SKM-1 treated with dmso at 0.1 percent for 144 hours (cell line): Measurements from ENCODE around the gene OTUD1.
A peak's percentile ranks its signal among the peaks of the same experiment; 100 is the strongest.
"Not testable (repeated sequence)": the region's sequence is repeated elsewhere in the genome, so short reads cannot be mapped to it uniquely, and the experiment has no call there.

Source experiments
- DNase-seq: peaks from one replicate; lab custom pipeline; 2025; ENCODE audit not compliant: unreplicated experiment; lab: John Stamatoyannopoulos, UW

OTUD1 gene, protein sequence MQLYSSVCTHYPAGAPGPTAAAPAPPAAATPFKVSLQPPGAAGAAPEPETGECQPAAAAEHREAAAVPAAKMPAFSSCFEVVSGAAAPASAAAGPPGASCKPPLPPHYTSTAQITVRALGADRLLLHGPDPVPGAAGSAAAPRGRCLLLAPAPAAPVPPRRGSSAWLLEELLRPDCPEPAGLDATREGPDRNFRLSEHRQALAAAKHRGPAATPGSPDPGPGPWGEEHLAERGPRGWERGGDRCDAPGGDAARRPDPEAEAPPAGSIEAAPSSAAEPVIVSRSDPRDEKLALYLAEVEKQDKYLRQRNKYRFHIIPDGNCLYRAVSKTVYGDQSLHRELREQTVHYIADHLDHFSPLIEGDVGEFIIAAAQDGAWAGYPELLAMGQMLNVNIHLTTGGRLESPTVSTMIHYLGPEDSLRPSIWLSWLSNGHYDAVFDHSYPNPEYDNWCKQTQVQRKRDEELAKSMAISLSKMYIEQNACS

DNA sequence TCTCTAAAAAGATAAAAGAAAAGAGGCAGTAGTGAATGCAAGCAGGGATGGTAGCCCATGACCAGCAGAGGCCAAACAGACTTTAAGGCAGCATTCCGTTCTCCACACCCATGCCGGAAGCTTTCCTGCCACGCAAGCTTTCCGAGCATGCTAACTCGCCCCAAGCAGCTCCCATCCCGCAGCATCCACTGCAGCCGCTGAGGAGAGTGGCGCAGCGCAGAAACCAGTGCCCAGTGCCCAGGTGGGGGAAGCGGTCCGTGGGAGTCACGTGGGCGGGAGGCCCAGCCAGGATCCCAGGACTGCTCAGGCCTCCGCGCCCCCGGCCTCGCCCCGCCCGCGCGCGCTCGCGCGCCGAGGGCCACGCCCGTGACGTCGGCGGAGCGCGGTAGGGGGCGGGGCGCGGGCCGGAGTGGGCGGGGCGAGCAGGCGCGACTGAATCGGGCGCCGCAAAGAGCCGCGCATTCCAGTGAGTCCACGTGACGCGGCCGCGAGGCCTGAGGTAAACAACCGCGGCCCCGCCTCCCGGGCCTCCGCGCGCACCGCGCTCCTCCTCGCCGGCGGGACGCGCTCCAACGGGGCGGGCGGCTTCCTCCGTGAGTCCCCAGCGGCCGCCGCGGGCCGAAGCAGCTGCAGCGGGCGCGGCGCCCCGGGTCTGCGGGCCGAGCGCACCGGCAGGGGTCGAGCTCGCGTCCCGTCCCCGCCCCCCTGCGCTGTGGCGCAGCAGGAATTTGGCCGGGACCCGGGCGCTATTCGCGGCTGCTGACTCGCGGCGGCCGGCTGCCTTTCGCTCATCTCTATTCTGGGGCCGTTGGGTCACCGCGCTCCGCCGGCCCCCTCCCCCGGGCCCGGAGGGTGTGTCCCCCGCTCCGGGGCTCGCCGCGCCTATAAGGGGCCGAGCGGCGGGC, at the start of gene OTUD1:
OTUD1 (plus strand) TSS at position 529 of the 905 bp plus-strand sequence. CDS start 383 bp downstream, outside the sequence.
- DNase-seq: peak; percentile 45

DNA sequence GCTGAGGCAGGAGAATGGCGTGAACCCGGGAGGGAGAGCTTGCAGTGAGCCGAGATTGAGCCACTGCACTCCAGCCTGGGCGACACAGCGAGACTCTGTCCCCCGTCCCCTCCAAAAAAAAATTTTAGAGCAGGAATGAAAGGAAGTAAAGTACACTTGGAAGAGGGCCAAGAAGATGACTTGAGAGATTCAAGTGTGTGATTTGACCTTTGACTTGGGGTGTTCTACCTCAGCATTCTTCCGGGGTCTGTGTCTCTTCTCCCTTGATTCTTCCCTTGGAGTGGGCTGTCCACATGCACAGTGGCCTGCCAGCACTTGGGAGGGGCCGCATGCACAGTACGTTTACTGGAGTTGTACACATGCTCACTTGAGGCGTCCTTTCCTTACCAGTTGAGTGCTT, 48.5 kb upstream of the OTUD1 start:
- DNase-seq: not testable (repeated sequence)

DNA sequence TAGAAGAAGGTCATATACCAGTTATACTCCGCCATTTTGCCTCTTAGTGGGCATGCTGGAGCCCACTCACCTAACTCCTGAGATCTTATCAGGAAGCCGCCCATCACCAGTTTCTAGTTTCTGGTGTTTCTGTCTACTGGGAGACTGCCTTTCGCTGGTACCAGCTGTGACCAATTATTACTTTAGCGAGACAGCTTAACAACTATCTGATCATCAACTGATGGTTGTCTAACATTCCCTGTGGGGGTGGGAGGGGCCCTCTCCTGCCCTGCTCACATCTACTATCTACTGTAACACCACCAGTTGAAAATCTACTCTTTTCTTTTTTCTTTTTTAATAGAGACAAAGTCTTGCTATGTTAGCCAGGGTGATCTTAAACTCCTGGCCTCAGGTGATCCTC, 48.1 kb upstream of the OTUD1 start:
- DNase-seq: no peak

DNA sequence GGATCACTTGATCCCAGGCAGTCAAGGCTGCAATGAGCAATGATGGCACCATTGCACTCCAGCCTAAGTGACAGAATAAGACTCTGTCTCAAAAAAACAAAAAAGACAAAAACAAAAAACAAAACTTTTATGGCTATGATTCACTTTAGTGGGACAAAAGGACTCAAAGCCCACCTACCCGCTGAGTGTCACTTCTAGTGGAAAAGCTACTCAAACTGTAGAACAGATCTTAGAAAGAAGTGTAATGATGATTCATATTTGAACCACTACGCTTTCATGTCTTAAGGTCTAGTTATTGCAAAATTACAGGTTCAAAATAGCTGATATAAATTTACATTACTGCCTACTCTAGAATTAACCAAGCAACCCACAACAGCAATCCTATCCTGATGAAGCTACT, 47.1 kb upstream of the OTUD1 start:
- DNase-seq: no peak

DNA sequence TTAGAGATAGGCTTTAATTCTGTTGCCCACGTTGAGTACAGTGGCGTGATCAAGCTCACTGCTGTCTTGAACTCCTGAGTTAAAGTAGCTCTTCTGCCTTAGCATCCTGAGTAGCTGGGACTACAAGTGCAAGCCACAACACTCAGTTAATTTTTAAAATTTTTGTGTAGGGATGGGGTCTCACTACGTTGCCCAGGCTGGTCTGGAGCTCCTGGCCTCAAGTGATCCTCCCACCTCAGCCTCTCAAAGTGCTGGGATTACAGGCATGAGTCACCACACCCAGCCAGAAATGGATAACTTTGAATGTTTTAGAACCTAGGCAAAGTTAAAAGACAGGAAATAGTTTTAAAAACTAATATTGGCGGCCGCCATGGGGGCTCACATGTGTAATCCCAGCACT, 43.9 kb upstream of the OTUD1 start:
- DNase-seq: no peak

DNA sequence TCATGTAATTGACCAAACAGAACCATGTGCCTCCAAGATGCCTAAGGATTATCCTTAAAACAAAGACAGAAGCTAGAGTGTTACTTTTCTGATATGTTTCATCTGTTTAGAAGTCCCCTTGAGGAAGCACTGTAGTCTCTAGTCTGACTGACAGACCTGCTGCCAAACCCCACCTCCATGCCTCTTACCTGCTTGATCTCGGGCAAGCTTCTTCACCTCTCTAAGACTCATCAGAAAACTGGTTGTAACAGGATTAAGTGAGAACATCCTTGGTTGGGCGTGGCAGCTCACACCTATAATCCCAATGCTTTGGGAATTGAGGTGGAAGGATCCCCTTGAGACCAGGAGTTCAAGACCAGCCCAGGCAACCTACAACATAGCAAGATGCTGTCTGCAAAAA, 42.2 kb upstream of the OTUD1 start:
- DNase-seq: no peak

DNA sequence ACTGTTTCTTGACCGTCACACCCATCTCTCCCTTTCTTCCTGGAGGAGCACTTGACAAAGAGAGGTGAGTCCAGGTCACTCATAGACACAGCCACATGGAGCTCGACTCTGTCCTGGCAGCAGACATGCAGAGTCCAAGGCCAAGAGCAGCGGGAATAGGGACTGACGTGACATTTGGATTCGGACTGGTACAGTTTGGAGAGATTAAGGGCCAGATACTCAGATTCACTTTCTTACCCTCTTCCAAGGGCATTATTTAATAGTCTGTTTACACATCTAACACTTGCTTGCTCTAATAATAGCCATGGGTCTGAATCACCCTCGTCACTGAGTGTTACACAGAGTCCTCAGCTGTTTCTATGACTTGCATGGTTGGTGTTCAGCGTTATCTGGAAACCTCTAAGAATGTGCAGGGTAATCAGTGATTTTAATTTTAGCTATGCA, 39.2 kb upstream of the OTUD1 start:
- DNase-seq: no peak

DNA sequence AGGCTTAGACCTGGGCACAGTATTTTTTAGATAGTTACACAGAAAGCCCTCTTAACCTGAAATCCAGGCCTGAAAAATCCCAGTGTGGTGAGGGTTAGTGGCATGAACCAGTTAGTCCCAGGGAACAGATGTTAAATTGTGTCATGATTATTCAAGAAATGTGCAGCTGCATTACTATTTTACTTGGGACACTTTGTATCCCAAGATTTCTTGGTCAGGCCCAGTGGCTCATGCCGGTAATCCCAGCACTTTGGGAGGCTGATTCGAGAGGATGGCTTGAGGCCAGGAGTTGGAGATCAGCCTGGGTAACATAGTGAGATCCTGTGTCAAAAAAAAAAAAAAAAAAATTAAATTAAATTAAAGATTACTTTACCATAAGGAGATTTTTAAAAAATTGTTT, 36.0 kb upstream of the OTUD1 start:
- no peak for DNase-seq

DNA sequence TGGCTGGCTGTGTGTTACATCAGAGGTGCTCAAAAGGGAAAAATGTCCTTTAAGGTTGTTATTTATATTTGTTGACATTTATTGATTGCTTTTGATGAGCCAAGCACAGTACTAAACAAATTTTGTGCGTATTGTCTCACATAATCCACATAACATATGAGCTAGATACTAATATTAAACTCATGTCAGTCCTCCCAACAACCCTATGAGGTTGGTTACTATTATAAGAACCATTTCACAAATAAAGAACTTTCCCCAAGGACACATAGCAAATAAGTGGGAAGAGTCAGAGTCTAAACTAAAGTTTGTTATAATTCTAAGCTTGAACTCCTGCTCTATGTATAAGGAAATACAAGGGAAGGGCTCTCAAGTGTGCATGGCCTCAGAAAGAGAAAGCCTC, 35.6 kb upstream of the OTUD1 start:
- no peak for DNase-seq

DNA sequence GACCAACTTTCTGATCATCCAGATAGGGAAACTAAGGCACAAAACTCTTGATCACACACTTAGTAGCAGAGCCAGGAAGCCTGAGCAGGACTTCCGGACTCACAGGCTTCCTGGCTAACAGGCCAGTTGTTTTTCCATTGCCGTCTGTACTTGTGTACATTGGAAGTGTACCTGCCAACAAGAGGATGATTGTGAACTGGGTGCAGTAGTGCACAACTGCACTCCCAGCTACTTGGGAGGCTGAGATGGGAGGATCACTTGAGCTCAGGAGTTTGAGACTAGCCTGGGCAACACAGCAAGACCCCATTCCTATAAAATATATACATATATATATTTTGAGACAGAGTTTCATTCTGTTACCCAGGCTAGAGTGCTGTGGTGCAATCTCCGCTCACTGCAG, 35.2 kb upstream of the OTUD1 start:
- DNase-seq: no peak

DNA sequence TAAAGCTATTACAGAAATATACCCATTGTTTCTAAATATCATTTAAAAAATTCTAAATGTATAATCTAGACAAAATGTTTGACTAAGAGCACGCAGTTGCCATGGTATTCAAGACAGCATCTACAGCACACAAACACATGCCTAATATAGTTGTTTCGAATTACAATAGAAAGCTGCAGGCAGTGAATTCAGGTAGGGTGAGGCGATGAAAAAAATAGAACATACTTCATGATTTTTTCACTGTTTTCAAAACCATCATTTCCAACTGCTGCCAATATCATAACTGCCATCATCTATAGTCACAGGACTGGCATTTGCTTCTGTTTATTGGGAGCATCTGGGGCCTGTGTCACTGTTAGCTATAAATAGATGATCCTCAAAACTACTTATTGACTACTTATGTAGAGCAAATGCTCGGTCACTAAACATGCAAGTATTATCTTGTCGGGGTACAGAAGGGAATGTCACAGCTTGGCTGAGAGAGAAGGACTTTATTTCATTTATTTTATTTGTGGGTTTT, 34.4 kb upstream of the OTUD1 start:
- DNase-seq: no peak

DNA sequence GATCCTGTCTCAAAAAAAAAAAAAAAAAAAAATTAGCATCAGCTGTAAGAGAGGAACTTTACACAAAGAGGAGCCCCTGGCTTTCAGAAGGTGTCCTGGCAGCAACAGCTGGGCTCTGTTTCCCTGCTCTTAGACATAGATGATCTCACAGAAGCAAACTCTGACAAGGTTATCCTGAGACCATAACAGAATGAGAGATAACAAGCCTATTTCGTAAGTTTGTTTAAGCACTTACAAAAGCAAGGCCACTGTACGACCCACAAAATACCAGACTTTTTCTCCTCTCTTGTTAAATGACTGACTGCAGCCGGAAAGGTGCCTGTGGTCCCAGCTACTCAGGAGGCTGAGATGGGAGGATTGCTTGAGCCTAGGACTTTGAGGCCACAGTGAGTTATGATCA, 33.3 kb upstream of the OTUD1 start:
- no peak for DNase-seq

DNA sequence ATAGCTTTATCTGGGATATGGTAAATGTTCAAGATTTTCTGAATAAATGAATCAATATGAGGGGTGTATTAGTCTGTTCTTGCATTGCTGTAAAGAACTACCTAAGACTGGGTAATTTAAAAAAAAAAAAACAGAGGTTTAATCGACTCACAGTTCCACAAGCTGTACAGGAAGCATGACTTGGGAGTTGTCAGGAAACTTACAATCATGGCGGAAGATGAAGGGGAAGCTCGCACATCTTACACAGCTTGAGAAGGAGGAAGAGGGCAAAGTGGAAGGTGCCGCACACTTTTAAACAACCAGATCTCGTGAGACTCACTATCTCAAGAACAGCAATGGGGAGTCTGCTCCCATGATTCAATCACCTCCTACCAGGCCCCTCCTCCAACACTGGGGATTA, 32.5 kb upstream of the OTUD1 start:
- no peak for DNase-seq

DNA sequence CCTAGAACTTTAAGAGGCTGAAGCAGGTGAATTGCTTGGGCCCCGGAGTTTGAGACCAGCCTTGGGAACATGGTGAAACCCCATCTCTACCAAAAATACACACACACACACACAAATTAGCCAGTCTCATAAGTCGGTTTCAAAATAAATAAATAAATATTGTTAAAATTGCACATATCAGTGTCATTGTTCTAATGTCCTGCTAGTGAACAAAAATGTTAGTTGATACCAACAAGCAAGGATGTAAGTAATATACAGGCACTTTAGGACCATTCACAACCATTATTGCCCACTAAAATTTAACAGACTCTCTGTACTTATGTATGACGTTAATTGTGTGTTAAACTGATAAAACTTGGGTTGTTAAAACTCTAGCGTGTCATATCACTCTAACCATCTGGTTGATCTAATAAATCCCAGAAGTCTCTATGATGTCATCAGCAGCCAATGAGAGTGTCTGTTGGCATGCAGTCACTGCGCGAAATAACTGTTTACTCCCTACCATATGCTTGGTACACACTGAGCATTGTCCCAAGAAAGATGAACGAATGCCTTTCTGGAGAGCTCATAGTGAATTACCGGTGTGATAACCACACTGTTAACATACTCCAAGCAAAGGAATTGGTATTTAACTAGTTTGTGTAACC, 30.4 kb upstream of the OTUD1 start:
- DNase-seq: no peak

DNA sequence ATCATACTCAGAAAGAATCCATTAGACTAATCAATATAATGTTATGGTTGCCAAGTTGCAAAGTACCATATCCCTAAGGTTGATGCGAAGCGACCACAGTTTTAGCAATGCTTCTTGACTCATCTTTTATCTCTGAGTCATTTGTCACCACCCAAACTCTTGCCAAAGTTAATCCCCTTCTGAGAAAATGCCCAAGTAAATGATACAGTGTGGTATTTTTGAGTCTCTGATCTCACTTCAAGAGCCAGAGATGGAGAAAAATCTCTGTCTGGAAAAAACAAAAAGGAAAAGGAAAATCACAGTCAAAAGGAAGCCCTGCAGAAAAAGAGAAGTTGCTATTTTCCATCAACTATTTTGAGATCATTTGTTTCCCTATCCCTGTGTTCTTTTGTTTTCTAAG, 26.7 kb upstream of the OTUD1 start:
- DNase-seq: no peak

DNA sequence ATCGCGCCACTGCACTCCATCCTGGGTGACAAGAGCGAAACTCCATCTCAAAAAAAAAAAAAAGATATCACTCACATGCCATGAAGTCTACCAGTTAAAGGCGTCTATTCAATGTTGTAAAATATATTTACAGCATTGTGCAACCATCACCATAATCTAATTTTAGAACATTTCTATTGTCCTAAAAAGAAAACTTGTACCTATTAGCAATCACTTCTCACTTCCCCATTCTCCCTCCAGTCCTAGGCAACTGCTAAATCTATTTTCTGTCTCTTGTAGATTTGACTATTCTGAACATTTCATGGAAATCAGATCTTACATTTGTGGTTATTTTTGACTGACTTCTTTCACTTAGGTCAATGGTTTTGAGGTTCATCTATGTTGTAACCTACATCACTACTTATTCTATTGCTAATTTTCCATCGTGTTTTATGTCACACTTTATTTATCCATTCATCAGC, 25.2 kb upstream of the OTUD1 start:
- peak; percentile 11 for DNase-seq

DNA sequence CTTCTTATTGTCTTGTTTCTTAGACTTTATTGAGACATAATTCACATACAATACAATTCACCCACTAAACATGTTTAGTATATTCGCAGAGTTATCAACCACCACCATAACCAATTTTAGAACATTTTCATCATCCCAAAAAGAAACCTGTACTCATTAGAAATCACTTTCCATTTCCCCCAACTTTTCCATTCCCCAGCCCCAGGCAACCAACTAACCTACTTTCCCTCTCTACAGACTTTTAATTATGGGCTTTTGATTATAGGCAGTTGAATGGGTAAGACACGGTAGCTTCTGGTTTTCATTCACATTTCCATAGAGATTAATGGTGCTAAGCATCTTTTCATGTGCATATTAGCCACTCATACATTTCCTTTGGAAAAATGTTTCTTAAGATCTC, 24.2 kb upstream of the OTUD1 start:
- DNase-seq: no peak

DNA sequence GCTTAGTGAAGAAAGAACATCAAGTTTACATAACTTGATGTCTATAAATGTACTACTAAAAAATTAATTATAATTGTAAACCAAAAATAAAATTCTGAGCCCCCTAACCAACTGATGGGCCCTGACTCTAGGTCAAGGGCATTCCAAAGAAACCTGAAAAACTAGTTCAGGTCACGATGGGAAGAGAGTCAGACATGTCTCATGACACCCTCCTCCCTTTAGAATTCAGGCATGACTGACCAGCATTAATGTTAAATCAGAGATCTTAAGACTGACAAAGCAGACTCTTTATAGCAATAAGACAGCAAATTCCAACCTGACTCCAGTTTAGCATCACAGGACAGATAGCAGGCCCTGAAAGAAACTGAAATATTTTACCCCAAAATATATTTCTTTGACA, 21.6 kb upstream of the OTUD1 start:
- no peak for DNase-seq

DNA sequence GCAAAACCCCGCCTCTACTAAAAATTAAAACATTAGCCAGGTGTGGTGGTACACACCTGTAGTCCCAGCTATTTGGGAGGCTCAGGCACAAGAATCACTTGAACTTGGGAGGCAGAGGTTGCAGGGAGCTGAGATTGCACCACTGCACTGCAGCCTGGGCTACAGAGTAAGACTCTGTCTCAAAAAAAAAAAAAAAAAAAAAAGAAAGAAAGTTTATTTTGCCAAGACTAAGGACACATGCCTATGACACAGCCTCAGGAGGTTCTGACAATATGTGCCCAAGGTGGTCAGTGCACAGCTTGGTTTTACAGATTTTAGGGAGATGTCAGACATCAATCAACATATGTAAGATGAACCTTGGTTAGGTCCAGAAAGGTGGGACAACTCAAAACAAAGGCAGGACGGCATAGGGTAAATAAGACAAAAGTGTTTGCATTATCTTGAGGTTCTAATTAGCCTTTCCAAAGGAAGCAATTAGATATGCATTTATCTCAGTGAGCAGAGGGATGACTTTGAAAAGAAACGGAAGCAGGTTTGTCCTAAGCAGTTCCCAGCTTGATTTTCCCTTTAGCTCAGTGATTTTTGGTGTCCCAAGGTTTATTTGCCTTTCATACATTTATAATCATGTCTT, 20.7 kb upstream of the OTUD1 start:
- DNase-seq: no peak

DNA sequence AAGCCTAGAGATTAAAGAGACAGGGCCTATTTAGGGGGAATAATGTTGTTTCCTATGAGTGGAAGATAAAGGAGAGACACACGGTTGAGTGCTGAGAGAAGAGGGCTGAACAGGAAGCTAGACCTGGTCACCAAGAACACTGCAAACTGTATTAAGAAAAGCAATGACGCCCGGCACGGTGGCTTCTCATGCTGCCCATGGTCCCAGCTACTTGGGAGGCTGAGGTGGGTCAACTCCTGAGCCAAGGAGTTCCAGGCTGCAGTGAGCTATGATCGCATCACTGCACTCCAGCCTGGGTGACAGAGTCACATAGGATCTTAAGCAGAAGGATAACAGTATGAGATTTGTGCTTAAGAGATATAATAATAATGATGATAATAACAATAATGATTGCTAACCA, 19.7 kb upstream of the OTUD1 start:
- no peak for DNase-seq
